Endothelial cell of umbilical vein (primary cell): ENCODE measurements around the gene IST1. TPM values are rescaled to one million over a fixed set of nuclear protein-coding genes. Genes with fewer than 3 reads are reported as not detected.

ENCODE experiments used
- BruUV-seq: library from RNA; stranded (reverse); fragments of 400-500 nt; replicated peaks from 2 replicates; lab custom pipeline; 2021; lab: Mats Ljungman, UMichigan
- CTCF ChIA-PET: fragments of 300-600, 350-600 bp; sonication (Branson Sonifier 250); formaldehyde crosslinking; loops from one replicate; lab custom pipeline; 2021; ENCODE audit warnings: antibody characterized with exemption, inconsistent platforms; lab: Charles Lee
- POLR2A ChIA-PET: fragments of 300-600, 350-600 bp; sonication (Branson Sonifier 250); formaldehyde crosslinking; loops from one replicate; lab custom pipeline; 2021; ENCODE audit warnings: antibody characterized with exemption, inconsistent platforms; lab: Charles Lee
- DNase-seq: peaks from one replicate; pipeline ENCODE4 v3.0.0-alpha.2; 2011; ENCODE audit warnings: low read depth, low spot score
- FAIRE-seq: peaks from 2 replicates; lab custom pipeline; 2011; peaks lifted over from hg19 to GRCh38; lab: Jason Lieb, UNC
- H2AFZ ChIP-seq: 2 replicates; pipeline ENCODE4 v1.6.0; 2012; ENCODE audit warnings: low read depth, low read length, control low read depth, inconsistent platforms
- H3K27ac ChIP-seq: 2 replicates; pipeline ENCODE4 v1.5.1; 2011; ENCODE audit warnings: low read depth, mild to moderate bottlenecking, control low read depth, low read length, moderate library complexity; ENCODE audit not compliant: insufficient read depth
- H3K27me3 ChIP-seq, 2 experiments: 2 replicates each; pipeline versions ENCODE4 v1.6.0 to v1.6.1; 2011; ENCODE audit warnings: low read length in 2 of 2, mixed read lengths in 1 of 2; ENCODE audit not compliant: control insufficient read depth in 2 of 2, insufficient read depth in 2 of 2
- H3K36me3 ChIP-seq, 2 experiments: 2 replicates in 1 of 2; 3 replicates in 1 of 2; pipeline ENCODE4 v1.5.1; 2011; ENCODE audit warnings: low read length in 2 of 2, mild to moderate bottlenecking in 1 of 2, moderate library complexity in 1 of 2; ENCODE audit not compliant: control insufficient read depth in 2 of 2, insufficient read depth in 2 of 2; ENCODE audit errors: extremely low read depth in 1 of 2
- H3K4me1 ChIP-seq: 3 replicates; pipeline ENCODE4 v1.5.1; 2011; ENCODE audit warnings: mild to moderate bottlenecking, low read length; ENCODE audit not compliant: control insufficient read depth, insufficient read depth; ENCODE audit errors: extremely low read depth
- H3K4me2 ChIP-seq: 2 replicates; pipeline ENCODE4 v1.6.1; 2011; ENCODE audit warnings: low read length, control low read depth, mixed read lengths; ENCODE audit not compliant: insufficient read depth
- H3K4me3 ChIP-seq, 3 experiments: fragments of 200-600 bp in 1 of 3; sonication (generic), shearing (Covaris generic) in 1 of 3; replicated peaks in 1 of 3; 2 replicates each; pipeline ENCODE4 v1.5.1; 2011 to 2016; ENCODE audit warnings: control low read depth in 3 of 3, low read length in 3 of 3, mild to moderate bottlenecking in 2 of 3, inconsistent platforms in 1 of 3, low read depth in 1 of 3, moderate library complexity in 1 of 3; ENCODE audit not compliant: insufficient read depth in 1 of 3
- H3K79me2 ChIP-seq: 2 replicates; pipeline ENCODE4 v1.6.0; 2012; ENCODE audit warnings: low read length, inconsistent platforms; ENCODE audit not compliant: control insufficient read depth, insufficient read depth
- H3K9ac ChIP-seq: replicated peaks from 2 replicates; pipeline ENCODE3; 2011; ENCODE audit warnings: low read length, control low read depth; ENCODE audit not compliant: insufficient read depth; ENCODE audit errors: extremely low read depth
- H3K9me1 ChIP-seq: replicated peaks from 3 replicates; pipeline ENCODE4 v1.6.0; 2011; ENCODE audit warnings: mild to moderate bottlenecking, low read length; ENCODE audit not compliant: control insufficient read depth, insufficient read depth; ENCODE audit errors: extremely low read depth
- H3K9me3 ChIP-seq: replicated peaks from 2 replicates; pipeline ENCODE4 v1.5.1; 2012; ENCODE audit warnings: low read length, inconsistent platforms; ENCODE audit not compliant: control insufficient read depth, insufficient read depth
- H4K20me1 ChIP-seq: replicated peaks from 2 replicates; pipeline ENCODE3; 2011; ENCODE audit warnings: mild to moderate bottlenecking, low read length; ENCODE audit not compliant: control insufficient read depth, insufficient read depth; ENCODE audit errors: extremely low read depth
- CTCF ChIP-seq, 2 donors: IDR thresholded peaks; 1 replicate in 1 of 2; 2 replicates in 1 of 2; pipeline ENCODE4 v1.5.1; 2011; ENCODE audit warnings: low read length in 2 of 2, mild to moderate bottlenecking in 2 of 2, moderate library complexity in 2 of 2, control low read depth in 1 of 2, inconsistent platforms in 1 of 2, low read depth in 1 of 2; ENCODE audit not compliant: insufficient read depth in 1 of 2; ENCODE audit errors: extremely low read depth in 1 of 2
- FOS ChIP-seq: IDR thresholded peaks from 2 replicates; pipeline ENCODE4 v1.6.1; 2011; ENCODE audit warnings: mild to moderate bottlenecking, low read length, moderate library complexity, borderline replicate concordance; ENCODE audit not compliant: insufficient read depth
- GATA2 ChIP-seq: IDR thresholded peaks from 2 replicates; pipeline ENCODE4 v1.7.0; 2011; ENCODE audit warnings: low read depth, mild to moderate bottlenecking, moderate library complexity, mixed read lengths, low read length; ENCODE audit not compliant: insufficient read length, insufficient read depth
- MAX ChIP-seq: IDR thresholded peaks from 2 replicates; pipeline ENCODE4 v1.6.1; 2011; ENCODE audit not compliant: insufficient read depth, insufficient read length
- MYC ChIP-seq: IDR thresholded peaks from one replicate; pipeline ENCODE4 v1.6.1; 2011; ENCODE audit warnings: mild to moderate bottlenecking, low read depth, low read length
- POLR2A ChIP-seq: IDR thresholded peaks from 2 replicates; pipeline ENCODE4 v1.6.1; 2012; ENCODE audit warnings: low read depth, mild to moderate bottlenecking, control low read depth, low read length
- POLR2AphosphoS5 ChIP-seq: IDR thresholded peaks from 2 replicates; pipeline ENCODE4 v1.6.1; 2012; ENCODE audit warnings: low read depth, mild to moderate bottlenecking, control low read depth, low read length, moderate library complexity; ENCODE audit not compliant: insufficient read depth
- dilution Hi-C: fragments of 300-500 bp; cut with MboI; formaldehyde crosslinking; loops from one replicate; pipeline ENCODE4 v1.15.0; 2019; ENCODE audit warnings: low sequenced_read_pairs; ENCODE audit not compliant: extremely low pct_ligation_motif_present
- intact Hi-C: fragments of 100-400 bp; cut with micrococcal nuclease; formaldehyde crosslinking; loops from one replicate; pipeline ENCODE4 v1.10.0; 2022
- polyA plus RNA-seq, 4 experiments: library from polyadenylated mRNA; depleted of rRNA in 3 of 4; stranded (reverse) in 3 of 4; unstranded in 1 of 4; fragments of >200 nt; gene quantifications; 2 replicates each; pipeline versions ENCODE4 v1.2.1 to v1.2.3, GENCODE V29; 2011 to 2012; ENCODE audit warnings: missing spikeins in 1 of 4
- total RNA-seq: library from RNA; stranded (reverse); gene quantifications from 2 replicates; pipeline ENCODE4 v1.2.3, GENCODE V29; 2021

IST1 gene
- total and polyA plus RNA-seq, 2 donors (not counting 3 experiments of a cell fraction or from before 2014, with no cell fraction given): 145 to 165 TPM

- no TSS peak for BruUV-seq
Observed at GRCh38 chr16:71902656-71903365, 7.5 kb downstream of the IST1 start.

More at GRCh38 chr16:71902656-71903365, 7.5 kb downstream of the IST1 start:
- H3K9me3 ChIP-seq: no peaks in the 10 kb centered on the region
- H3K4me1 ChIP-seq: peaks cover 2% of the 10 kb centered on the region
- ChIA-PET POLR2A (no interaction called here), CTCF (interaction anchor here (0.8 to 2.6 kb wide), 5 partner anchors 8 to 292 kb away, joined by 3 to 10 read pairs (median 3); partner anchors contain the start of genes IST1 and ZNF821)
- dilution Hi-C loops: no loop called here
- no peaks in the 10 kb centered on the region for H3K27me3 ChIP-seq
- intact Hi-C loops: no loop called here
- no peak for FAIRE-seq
- no peak for DNase-seq
- no peak overlapping the region for H3K27ac ChIP-seq
- H3K79me2 ChIP-seq: peaks cover 100% of the 10 kb centered on the region
- H2AFZ ChIP-seq: no peak overlapping the region
- H3K9me1 ChIP-seq: no peaks in the 10 kb centered on the region
- peaks cover 35% of the 10 kb centered on the region for H4K20me1 ChIP-seq
- TF ChIP-seq FOS (no peak), GATA2 (no peak), MAX (no peak), MYC (no peak), POLR2A (no peak), POLR2AphosphoS5 (no peak), CTCF (IDR thresholded peaks at IDR 0.05; ENCODE audit: extremely low read depth in 1 of 2, insufficient read depth in 1 of 2, low read depth in 1 of 2, low read length in 2 of 2) (no peak)
- no peaks in the 10 kb centered on the region for H3K36me3 ChIP-seq
- H3K4me2 ChIP-seq: no peak overlapping the region
- H3K9ac ChIP-seq: no peak overlapping the region
- H3K4me3 ChIP-seq: no peak overlapping the region
